GM12878 (cell line): ENCODE measurements around the gene FAM98C. TPM values are rescaled to one million over a fixed set of nuclear protein-coding genes. Genes with fewer than 3 reads are reported as not detected.

Experiments used
- ATAC-seq: fragments of 200-7000 bp; cut with Tn5 transposase; 3 replicates; pipeline ENCODE4 v1.9.1; 2020; ENCODE audit warnings: mild to moderate bottlenecking, moderate library complexity
- BruUV-seq: library from RNA; stranded (reverse); fragments of 400-500 nt; replicated peaks from 2 replicates; lab custom pipeline; 2021; lab: Mats Ljungman, UMichigan
- CTCF ChIA-PET: fragments of 300-600 bp; sonication (Branson Sonifier 250); formaldehyde crosslinking; extraction: SDS; loops from one replicate; lab custom pipeline; 2021; ENCODE audit warnings: inconsistent platforms; lab: Yijun Ruan, JAX
- POLR2A ChIA-PET: fragments of 350-600 bp; formaldehyde crosslinking; extraction: SDS; loops from one replicate; lab custom pipeline; 2021; ENCODE audit warnings: inconsistent platforms; lab: Charles Lee
- RAD21 ChIA-PET: fragments of 300-600 bp; sonication (Branson Sonifier 250); formaldehyde crosslinking; loops from one replicate; lab custom pipeline; 2023; ENCODE audit warnings: antibody characterized with exemption; ENCODE audit not compliant: unreplicated experiment; lab: Charles Lee
- SMC1A ChIA-PET: fragments of 300-600 bp; sonication (Branson Sonifier 250); formaldehyde crosslinking; loops from one replicate; lab custom pipeline; 2023; ENCODE audit not compliant: unreplicated experiment, uncharacterized antibody; lab: Charles Lee
- DNase-seq: peaks from one replicate; pipeline ENCODE4 v3.0.0-alpha.2; 2011; ENCODE audit warnings: low read depth, low spot score
- FAIRE-seq: peaks from 3 replicates; lab custom pipeline; 2011; peaks lifted over from hg19 to GRCh38; lab: Jason Lieb, UNC
- H2AFZ ChIP-seq: 2 replicates; pipeline ENCODE4 v1.6.0; 2011; ENCODE audit warnings: low read depth, low read length, control low read depth; ENCODE audit not compliant: control insufficient read depth
- H3K27ac ChIP-seq: 2 replicates; pipeline ENCODE4 v1.5.1; 2011; ENCODE audit warnings: control low read depth; ENCODE audit not compliant: control insufficient read depth, insufficient read depth
- H3K27me3 ChIP-seq, 2 experiments: replicated peaks in 1 of 2; 2 replicates each; pipeline versions ENCODE4 v1.6.0 to v1.6.1; 2011; ENCODE audit warnings: low read length in 1 of 2; ENCODE audit not compliant: control insufficient read depth in 2 of 2, insufficient read depth in 2 of 2
- H3K36me3 ChIP-seq, 2 experiments: 2 replicates each; pipeline ENCODE4 v1.5.1; 2011; ENCODE audit warnings: low read length in 1 of 2; ENCODE audit not compliant: control insufficient read depth in 2 of 2, insufficient read depth in 2 of 2
- H3K4me1 ChIP-seq: 2 replicates; pipeline ENCODE4 v1.6.1; 2011; ENCODE audit warnings: mild to moderate bottlenecking, low read length, moderate library complexity, mixed read lengths; ENCODE audit not compliant: control insufficient read depth, insufficient read depth
- H3K4me2 ChIP-seq: 2 replicates; pipeline ENCODE4 v1.6.0; 2011; ENCODE audit warnings: control low read depth; ENCODE audit not compliant: control insufficient read depth, insufficient read depth
- H3K4me3 ChIP-seq: fragments of 200-600 bp; sonication (generic); 2 replicates; pipeline ENCODE4 v1.5.1; 2016
- H3K79me2 ChIP-seq: 2 replicates; pipeline ENCODE4 v1.6.0; 2011; ENCODE audit warnings: low read length; ENCODE audit not compliant: control insufficient read depth, insufficient read depth
- H3K9ac ChIP-seq: 2 replicates; pipeline ENCODE4 v1.8.0; 2011; ENCODE audit warnings: low read length, control low read depth, mixed read lengths; ENCODE audit not compliant: control insufficient read depth, insufficient read depth
- H3K9me3 ChIP-seq: replicated peaks from 3 replicates; pipeline ENCODE4 v1.5.1; 2011; ENCODE audit warnings: mild to moderate bottlenecking, low read length; ENCODE audit not compliant: control insufficient read depth, insufficient read depth
- H4K20me1 ChIP-seq: 2 replicates; pipeline ENCODE4 v1.6.0; 2011; ENCODE audit not compliant: control insufficient read depth, insufficient read depth
- BACH1 ChIP-seq: fragments of 450-650 bp; IDR thresholded peaks from 2 replicates; pipeline ENCODE4 v1.6.1; 2017; ENCODE audit warnings: mild to moderate bottlenecking, borderline replicate concordance
- BRCA1 ChIP-seq: IDR thresholded peaks from 2 replicates; pipeline ENCODE4 v1.6.1; 2011; ENCODE audit warnings: low read depth, low read length, improper control_type of control experiment
- E2F4 ChIP-seq: IDR thresholded peaks from 2 replicates; pipeline ENCODE4 v1.6.1; 2012; ENCODE audit warnings: low read depth, low read length, improper control_type of control experiment
- HCFC1 ChIP-seq: fragments of 150-350 bp; IDR thresholded peaks from 2 replicates; pipeline ENCODE4 v1.6.1; 2014; ENCODE audit warnings: low read length
- HDGF ChIP-seq: fragments of 450-650 bp; IDR thresholded peaks from 2 replicates; pipeline ENCODE4 v1.6.1; 2016; ENCODE audit warnings: antibody characterized with exemption
- NFXL1 ChIP-seq: fragments of 450-650 bp; IDR thresholded peaks from 2 replicates; pipeline ENCODE4 v1.6.1; 2017; ENCODE audit warnings: antibody characterized with exemption, mild to moderate bottlenecking, borderline replicate concordance
- PKNOX1 ChIP-seq: fragments of 450-650 bp; IDR thresholded peaks from 2 replicates; pipeline ENCODE4 v1.6.1; 2016; ENCODE audit warnings: mild to moderate bottlenecking
- POLR2A ChIP-seq: IDR thresholded peaks from 2 replicates; pipeline ENCODE4 v1.6.1; 2011; ENCODE audit warnings: low read depth, mild to moderate bottlenecking, low read length
- POLR2AphosphoS5 ChIP-seq: IDR thresholded peaks from 2 replicates; pipeline ENCODE4 v1.6.1; 2011; ENCODE audit warnings: mild to moderate bottlenecking, low read length, inconsistent platforms
- SUPT20H ChIP-seq: IDR thresholded peaks from 2 replicates; pipeline ENCODE4 v1.6.1; 2011; ENCODE audit warnings: low read depth, mild to moderate bottlenecking, low read length, moderate library complexity, borderline replicate concordance; ENCODE audit not compliant: control insufficient read depth
- YY1 ChIP-seq: IDR thresholded peaks from 2 replicates; pipeline ENCODE4 v1.6.1; 2011; ENCODE audit warnings: low read depth, mild to moderate bottlenecking, low read length
- ZNF217 ChIP-seq: fragments of 450-650 bp; IDR thresholded peaks from 2 replicates; pipeline ENCODE4 v1.6.1; 2017; ENCODE audit warnings: antibody characterized with exemption, mild to moderate bottlenecking
- ZNF384 ChIP-seq: IDR thresholded peaks from 2 replicates; pipeline ENCODE4 v1.6.1; 2012; ENCODE audit warnings: low read depth, mild to moderate bottlenecking, low read length, improper control_type of control experiment, borderline replicate concordance
- WGBS: methylation state at CpG from one replicate; pipeline ENCODE4 v1.1.6; 2016; ENCODE audit warnings: low lambda C conversion rate; ENCODE audit not compliant: insufficient replicate concordance, insufficient coverage; ENCODE audit errors: missing lambda C conversion rate; 5-methylcytosine and 5-hydroxymethylcytosine counted together
- in situ Hi-C: fragments of 300-500 bp; cut with MboI; formaldehyde crosslinking; loops from 9 replicates; pipeline ENCODE4 v1.14.3; 2018; ENCODE audit warnings: mixed read lengths
- intact Hi-C: fragments of 100-400 bp; cut with micrococcal nuclease; formaldehyde crosslinking; loops from one replicate; pipeline ENCODE4 v1.14.2; 2022; ENCODE audit not compliant: unreplicated experiment
- polyA plus RNA-seq, 11 experiments: library from polyadenylated mRNA; depleted of rRNA in 4 of 11; unstranded in 6 of 11; stranded (reverse) in 5 of 11; fragments of >200 nt; fragmentation: Nextera tagmentation in 4 of 11; fragmentation: Illumina TruSeq in 1 of 11; extraction: Ambion mirVana in 4 of 11; extraction: Trizol in 1 of 11; gene quantifications; 1 replicate in 1 of 11; 2 replicates in 10 of 11; pipeline versions ENCODE4 v1.2.1 to v1.2.3, GENCODE V29; 2011 to 2016; ENCODE audit warnings: inconsistent platforms in 2 of 11, missing spikeins in 2 of 11, low read depth in 1 of 11
- total RNA-seq, 4 experiments: library from RNA; depleted of rRNA in 3 of 4; stranded (reverse); fragments of >200 nt in 3 of 4; fragmentation: Illumina TruSeq in 1 of 4; extraction: Trizol in 1 of 4; gene quantifications; 2 replicates each; pipeline versions ENCODE4 v1.2.1 to v1.2.3, GENCODE V29; 2013 to 2021
- TF ChIP-seq, protein P1 (sequence below), 3 experiments: IDR thresholded peaks in 2 of 3; conservative IDR thresholded peaks in 1 of 3; 2 replicates each; pipeline ENCODE4 v1.5.1; 2011; ENCODE audit warnings: low read depth in 3 of 3, low read length in 3 of 3, mild to moderate bottlenecking in 3 of 3, control low read depth in 2 of 3, moderate library complexity in 2 of 3, inconsistent platforms in 1 of 3, mixed read lengths in 1 of 3; ENCODE audit not compliant: control insufficient read depth in 2 of 3, insufficient read depth in 1 of 3; ENCODE audit errors: extremely low read depth in 1 of 3
- TF ChIP-seq, protein P2 (sequence below): fragments of 450-650 bp; IDR thresholded peaks from 2 replicates; pipeline ENCODE4 v1.6.1; 2017; ENCODE audit warnings: mild to moderate bottlenecking, low read depth, inconsistent platforms; ENCODE audit not compliant: poor library complexity, severe bottlenecking

FAM98C gene
- total and polyA plus RNA-seq, 10 of the 15 experiments (the other 5 are each of a cell fraction or from before 2014, with no cell fraction given), result 1.4 to 17.2 (median 9.5) TPM

DNA sequence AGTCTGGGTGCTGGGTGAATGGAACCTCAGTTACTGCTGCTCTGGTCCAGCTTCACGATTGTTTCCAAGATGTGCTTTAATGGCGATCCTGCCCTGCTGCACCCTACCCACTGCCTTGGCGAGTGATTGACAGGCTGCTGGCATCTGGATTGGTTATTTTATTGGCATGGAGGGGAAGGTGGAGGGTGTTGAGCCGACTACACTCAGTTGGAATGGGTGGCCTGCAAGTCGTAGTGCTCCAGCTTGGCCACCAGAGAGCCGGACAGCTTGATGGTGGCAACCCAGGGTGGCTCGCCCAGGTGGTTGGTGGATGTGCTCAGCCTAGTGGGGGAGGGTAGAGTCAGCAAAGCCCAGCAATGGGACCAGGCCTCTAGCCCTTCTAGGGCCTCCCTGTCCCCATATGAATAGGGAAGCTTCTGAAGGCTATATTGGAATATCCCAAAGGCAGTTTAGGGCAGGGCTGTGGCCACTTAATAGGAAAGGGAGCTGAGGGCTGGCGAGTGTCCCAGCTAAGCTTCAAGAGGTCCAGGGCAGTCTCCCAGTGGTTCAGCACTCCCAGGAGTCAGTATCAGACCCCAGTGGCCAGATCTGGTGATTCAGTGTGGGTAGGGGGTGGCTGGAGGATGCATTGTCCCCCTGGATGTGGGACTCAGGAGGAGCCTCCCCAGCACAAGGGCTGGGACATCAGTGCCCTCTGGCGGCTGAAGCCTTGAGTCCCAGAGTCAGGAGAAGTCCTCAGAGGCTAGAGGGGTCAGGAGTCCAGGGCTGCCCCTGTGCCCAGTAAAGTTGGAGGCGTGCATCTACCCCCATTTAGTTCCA lies 18.5 kb upstream of the FAM98C start:
- POLR2A ChIA-PET, result interaction anchor here (1.8 kb wide), 1 partner anchor 10 kb away, joined by 5 read pairs; the partner anchor contains the start of gene PSMD8
- Histone ChIP-seq H3K4me1 (peaks cover 12% of the 10 kb centered on the region), H3K4me2 (no peak overlapping the region), H4K20me1 (peaks cover 2% of the 10 kb centered on the region; the same call in 1 of the 2 replicates), H3K9ac (no peak overlapping the region), H3K27me3 (no peaks in the 10 kb centered on the region; a peak in 1 of 4 replicates), H3K27ac (no peak overlapping the region), H3K79me2 (no peaks in the 10 kb centered on the region), H2AFZ (no peak overlapping the region), H3K9me3 (no peaks in the 10 kb centered on the region), H3K4me3 (no peak overlapping the region), H3K36me3 (peaks cover 15 to 17% of the 10 kb centered on the region in 2 experiments; a peak in 3 of 4 replicates)
- RAD21 ChIA-PET, result interaction anchor here (0.7 to 1.0 kb wide), 2 partner anchors 19 to 20 kb away, joined by 3 read pairs; partner anchors contain the start of gene FAM98C
- SMC1A ChIA-PET, result no interaction called here
- WGBS, result 84% methylated on average over 10 of the region's 10 CpGs
- no peak for ATAC-seq
- no peak for DNase-seq
- in situ Hi-C loops (no loop called here), intact Hi-C loops (loop anchor here (5.0 kb wide), 1 partner anchor 152 kb away; no protein-coding TSS in a partner anchor)
- no peak for FAIRE-seq
- BruUV-seq, result no TSS peak
- CTCF ChIA-PET, result interaction anchor here (1.2 kb wide), 1 partner anchor 18 kb away, joined by 3 read pairs; the partner anchor contains the start of gene FAM98C
- TF ChIP-seq SUPT20H (no peak), ZNF384 (no peak), E2F4 (no peak), HCFC1 (no peak), BRCA1 (no peak), PKNOX1 (peak; percentile 41; the same call in 1 of the 2 replicates), HDGF (no peak), ZNF217 (no peak), YY1 (no peak), NFXL1 (no peak), POLR2A (peak; percentile 44; the same call in 1 of the 2 replicates), BACH1 (no peak), POLR2AphosphoS5 (peak; percentile 56)
- TF ChIP-seq, protein P1, sequence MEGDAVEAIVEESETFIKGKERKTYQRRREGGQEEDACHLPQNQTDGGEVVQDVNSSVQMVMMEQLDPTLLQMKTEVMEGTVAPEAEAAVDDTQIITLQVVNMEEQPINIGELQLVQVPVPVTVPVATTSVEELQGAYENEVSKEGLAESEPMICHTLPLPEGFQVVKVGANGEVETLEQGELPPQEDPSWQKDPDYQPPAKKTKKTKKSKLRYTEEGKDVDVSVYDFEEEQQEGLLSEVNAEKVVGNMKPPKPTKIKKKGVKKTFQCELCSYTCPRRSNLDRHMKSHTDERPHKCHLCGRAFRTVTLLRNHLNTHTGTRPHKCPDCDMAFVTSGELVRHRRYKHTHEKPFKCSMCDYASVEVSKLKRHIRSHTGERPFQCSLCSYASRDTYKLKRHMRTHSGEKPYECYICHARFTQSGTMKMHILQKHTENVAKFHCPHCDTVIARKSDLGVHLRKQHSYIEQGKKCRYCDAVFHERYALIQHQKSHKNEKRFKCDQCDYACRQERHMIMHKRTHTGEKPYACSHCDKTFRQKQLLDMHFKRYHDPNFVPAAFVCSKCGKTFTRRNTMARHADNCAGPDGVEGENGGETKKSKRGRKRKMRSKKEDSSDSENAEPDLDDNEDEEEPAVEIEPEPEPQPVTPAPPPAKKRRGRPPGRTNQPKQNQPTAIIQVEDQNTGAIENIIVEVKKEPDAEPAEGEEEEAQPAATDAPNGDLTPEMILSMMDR (IDR thresholded peaks at IDR 0.05 in 2 of 3, conservative IDR thresholded peaks at IDR 0.05 in 1 of 3; ENCODE audit: control insufficient read depth in 2 of 3, extremely low read depth in 1 of 3, insufficient read depth in 1 of 3, low read depth in 3 of 3, low read length in 3 of 3), result peak in 1 of 3 experiments; percentile 9; a peak in 1 of 6 replicates
- TF ChIP-seq, protein P2, sequence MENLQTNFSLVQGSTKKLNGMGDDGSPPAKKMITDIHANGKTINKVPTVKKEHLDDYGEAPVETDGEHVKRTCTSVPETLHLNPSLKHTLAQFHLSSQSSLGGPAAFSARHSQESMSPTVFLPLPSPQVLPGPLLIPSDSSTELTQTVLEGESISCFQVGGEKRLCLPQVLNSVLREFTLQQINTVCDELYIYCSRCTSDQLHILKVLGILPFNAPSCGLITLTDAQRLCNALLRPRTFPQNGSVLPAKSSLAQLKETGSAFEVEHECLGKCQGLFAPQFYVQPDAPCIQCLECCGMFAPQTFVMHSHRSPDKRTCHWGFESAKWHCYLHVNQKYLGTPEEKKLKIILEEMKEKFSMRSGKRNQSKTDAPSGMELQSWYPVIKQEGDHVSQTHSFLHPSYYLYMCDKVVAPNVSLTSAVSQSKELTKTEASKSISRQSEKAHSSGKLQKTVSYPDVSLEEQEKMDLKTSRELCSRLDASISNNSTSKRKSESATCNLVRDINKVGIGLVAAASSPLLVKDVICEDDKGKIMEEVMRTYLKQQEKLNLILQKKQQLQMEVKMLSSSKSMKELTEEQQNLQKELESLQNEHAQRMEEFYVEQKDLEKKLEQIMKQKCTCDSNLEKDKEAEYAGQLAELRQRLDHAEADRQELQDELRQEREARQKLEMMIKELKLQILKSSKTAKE, result no peak
